Natural killer cell (primary cell): Measurements from ENCODE around the gene CDH18. TPM values are rescaled to one million over a fixed set of nuclear protein-coding genes. Genes with fewer than 3 reads are reported as not detected.

Source experiments
- ATAC-seq, 3 donors: fragments of 150-1000 bp in 2 of 3; fragments of 200-7000 bp in 1 of 3; cut with Tn5 transposase; 1 replicate in 1 of 3; 2 replicates in 2 of 3; pipeline ENCODE4 v1.10.0; 2021; ENCODE audit warnings: mild to moderate bottlenecking in 2 of 3, moderate library complexity in 2 of 3
- DNase-seq, 2 donors: peaks; one replicate each; pipeline versions ENCODE4 v3.0.0 to v3.0.0-alpha.2; 2013 to 2021; ENCODE audit warnings: mixed read lengths in 1 of 2
- H3K27ac ChIP-seq: one replicate; pipeline ENCODE4 v1.5.1; 2013; ENCODE audit warnings: mild to moderate bottlenecking, low read length
- H3K27me3 ChIP-seq: one replicate; pipeline ENCODE4 v1.6.1; 2013; ENCODE audit warnings: low read length; ENCODE audit not compliant: control insufficient read depth, insufficient read depth
- H3K36me3 ChIP-seq: one replicate; pipeline ENCODE4 v1.6.1; 2013; ENCODE audit warnings: low read length; ENCODE audit not compliant: control insufficient read depth, insufficient read depth
- H3K4me1 ChIP-seq: one replicate; pipeline ENCODE4 v1.6.1; 2013; ENCODE audit warnings: low read length; ENCODE audit not compliant: control insufficient read depth, insufficient read depth
- H3K4me3 ChIP-seq: one replicate; pipeline ENCODE4 v1.5.1; 2013; ENCODE audit warnings: low read length
- H3K9me3 ChIP-seq: one replicate; pipeline ENCODE4 v1.6.1; 2013; ENCODE audit warnings: low read length; ENCODE audit not compliant: control insufficient read depth, insufficient read depth
- H3K27ac Mint-ChIP-seq, 2 donors: one replicate each; pipeline ENCODE4 v1.8.0; 2022; ENCODE audit warnings: mild to moderate bottlenecking in 2 of 2, mixed read lengths in 2 of 2, moderate library complexity in 1 of 2
- H3K27me3 Mint-ChIP-seq, 2 donors: one replicate each; pipeline ENCODE4 v1.8.0; 2022; ENCODE audit warnings: low read depth in 2 of 2, mixed read lengths in 2 of 2
- H3K36me3 Mint-ChIP-seq: one replicate; pipeline ENCODE4 v1.8.0; 2022; ENCODE audit warnings: mixed read lengths
- H3K4me1 Mint-ChIP-seq, 2 donors: one replicate each; pipeline ENCODE4 v1.8.0; 2022; ENCODE audit warnings: mixed read lengths in 2 of 2
- H3K4me3 Mint-ChIP-seq: one replicate; pipeline ENCODE4 v1.8.0; 2022; ENCODE audit warnings: mild to moderate bottlenecking, moderate library complexity, mixed read lengths
- H3K9me3 Mint-ChIP-seq, 2 donors: one replicate each; pipeline ENCODE4 v1.8.0; 2022; ENCODE audit warnings: mixed read lengths in 2 of 2
- CTCF ChIP-seq: fragments of 200-600 bp; IDR thresholded peaks from one replicate; pipeline ENCODE4 v1.8.0; 2022; ENCODE audit warnings: antibody characterized with exemption
- WGBS: methylation state at CpG from one replicate; pipeline ENCODE4 v1.1.7; 2013; ENCODE audit warnings: missing lambda C conversion rate; ENCODE audit not compliant: insufficient coverage; 5-methylcytosine and 5-hydroxymethylcytosine counted together
- intact Hi-C: fragments of 100-400 bp; cut with micrococcal nuclease; formaldehyde crosslinking; loops from one replicate; pipeline ENCODE4 v1.14.2; 2022
- total RNA-seq, 4 donors: library from RNA; stranded (reverse); fragments of 120-200 nt in 1 of 4; gene quantifications; one replicate each; pipeline versions ENCODE4 v1.2.3 to v1.2.4, GENCODE V29; 2013 to 2022

CDH18 gene
- total RNA-seq, 3 donors from 2014 or later (not counting 1 experiment from before 2014, with no cell fraction given), result not detected

- ATAC-seq (no peak), DNase-seq (no peak)
- intact Hi-C loops, result no loop called here
- Histone ChIP-seq H3K27ac (no peak overlapping the region), H3K4me1 (no peaks in the 10 kb centered on the region), H3K27me3 (no peaks in the 10 kb centered on the region), H3K4me3 (no peak overlapping the region), H3K9me3 (no peaks in the 10 kb centered on the region), H3K36me3 (no peaks in the 10 kb centered on the region)
- H3K27me3 Mint-ChIP-seq, result no peaks in the 10 kb centered on the region
- no peaks in the 10 kb centered on the region for H3K4me1 Mint-ChIP-seq
- WGBS, result 71% methylated on average over 3 of the region's 3 CpGs
- no peak overlapping the region for H3K27ac Mint-ChIP-seq
- no peak overlapping the region for H3K4me3 Mint-ChIP-seq
- no peaks in the 10 kb centered on the region for H3K36me3 Mint-ChIP-seq
- TF ChIP-seq CTCF, result no peak
- peaks cover 8 to 18% of the 10 kb centered on the region in 2 donors for H3K9me3 Mint-ChIP-seq
Measured at GRCh38 chr5:19547640-19548039, 440.4 kb downstream of the CDH18 start.

GRCh38 chr5:19546521-19546920 lies 441.5 kb downstream of the CDH18 start:
- H3K4me3 ChIP-seq, result no peak overlapping the region
- no peak for TF ChIP-seq CTCF
- peaks cover 8 to 16% of the 10 kb centered on the region in 2 donors for H3K9me3 Mint-ChIP-seq
- no peak overlapping the region for H3K4me3 Mint-ChIP-seq
- ATAC-seq (no peak), DNase-seq (no peak)
- H3K4me1 Mint-ChIP-seq, result no peaks in the 10 kb centered on the region
- peaks cover 3% of the 10 kb centered on the region for H3K36me3 Mint-ChIP-seq
- H3K4me1 ChIP-seq, result no peaks in the 10 kb centered on the region
- WGBS, result no CpG with 5 or more reads among the region's 1 CpG
- H3K36me3 ChIP-seq, result no peaks in the 10 kb centered on the region
- H3K9me3 ChIP-seq, result no peaks in the 10 kb centered on the region
- no peaks in the 10 kb centered on the region for H3K27me3 Mint-ChIP-seq
- intact Hi-C loops, result no loop called here
- no peaks in the 10 kb centered on the region for H3K27me3 ChIP-seq
- no peak overlapping the region for H3K27ac ChIP-seq
- no peak overlapping the region for H3K27ac Mint-ChIP-seq

- Mint-ChIP-seq H3K27me3 (no peaks in the 10 kb centered on the region), H3K4me1 (no peaks in the 10 kb centered on the region), H3K4me3 (no peak overlapping the region), H3K36me3 (peaks cover 16% of the 10 kb centered on the region), H3K27ac (no peak overlapping the region), H3K9me3 (peaks cover 6 to 20% of the 10 kb centered on the region in 2 donors)
- H3K9me3 ChIP-seq, result peaks cover 10% of the 10 kb centered on the region
- no peak overlapping the region for H3K4me3 ChIP-seq
- H3K36me3 ChIP-seq, result no peaks in the 10 kb centered on the region
- TF ChIP-seq CTCF, result no peak
- intact Hi-C loops, result no loop called here
- no peak for DNase-seq
- H3K27ac ChIP-seq, result no peak overlapping the region
- no peaks in the 10 kb centered on the region for H3K27me3 ChIP-seq
- WGBS, result 100% methylated on average over 1 of the region's 2 CpGs
- H3K4me1 ChIP-seq, result no peaks in the 10 kb centered on the region
- ATAC-seq, result no peak
Measured at GRCh38 chr5:19538607-19539006, 449.4 kb downstream of the CDH18 start.

- DNase-seq (no peak), ATAC-seq (no peak)
- Histone ChIP-seq H3K27ac (no peak overlapping the region), H3K4me3 (no peak overlapping the region), H3K4me1 (no peaks in the 10 kb centered on the region), H3K9me3 (peaks cover 13% of the 10 kb centered on the region), H3K36me3 (no peaks in the 10 kb centered on the region), H3K27me3 (no peaks in the 10 kb centered on the region)
- peaks cover 11 to 28% of the 10 kb centered on the region in 2 donors for H3K9me3 Mint-ChIP-seq
- H3K36me3 Mint-ChIP-seq, result peaks cover 11% of the 10 kb centered on the region
- no peaks in the 10 kb centered on the region for H3K27me3 Mint-ChIP-seq
- intact Hi-C loops, result no loop called here
- no peaks in the 10 kb centered on the region for H3K4me1 Mint-ChIP-seq
- WGBS, result 85% methylated on average over 4 of the region's 4 CpGs
- no peak overlapping the region for H3K27ac Mint-ChIP-seq
- no peak for TF ChIP-seq CTCF
- H3K4me3 Mint-ChIP-seq, result no peak overlapping the region
Measured at GRCh38 chr5:19536387-19536786, 451.6 kb downstream of the CDH18 start.
